AG04449 (cell line): ENCODE results near the gene TMEM8B.
A peak's percentile ranks its signal among the peaks of the same experiment; 100 is the strongest.

Experiments used
- CTCF ChIA-PET: fragments of 350-600 bp; formaldehyde crosslinking; extraction: SDS; loops from one replicate; lab custom pipeline; 2021; ENCODE audit warnings: antibody characterized with exemption; lab: Yijun Ruan, JAX
- POLR2A ChIA-PET: fragments of 400-600, 350-600 bp; formaldehyde crosslinking; extraction: SDS; loops from one replicate; lab custom pipeline; 2020; ENCODE audit warnings: antibody characterized with exemption, inconsistent platforms; lab: Yijun Ruan, JAX
- DNase-seq: peaks from one replicate; pipeline ENCODE4 v3.0.0-alpha.2; 2010; ENCODE audit warnings: low read depth, low spot score
- H3K4me3 ChIP-seq: 2 replicates; pipeline ENCODE4 v1.5.1; 2011; ENCODE audit warnings: low read depth, mild to moderate bottlenecking, control low read depth, low read length
- TF ChIP-seq, protein P1 (sequence below): IDR thresholded peaks from one replicate; pipeline ENCODE4 v1.5.1; 2011; ENCODE audit warnings: mild to moderate bottlenecking, moderate library complexity, low read length, control low read depth, inconsistent platforms; ENCODE audit not compliant: insufficient read depth; ENCODE audit errors: missing control alignments

Gene TMEM8B, protein sequence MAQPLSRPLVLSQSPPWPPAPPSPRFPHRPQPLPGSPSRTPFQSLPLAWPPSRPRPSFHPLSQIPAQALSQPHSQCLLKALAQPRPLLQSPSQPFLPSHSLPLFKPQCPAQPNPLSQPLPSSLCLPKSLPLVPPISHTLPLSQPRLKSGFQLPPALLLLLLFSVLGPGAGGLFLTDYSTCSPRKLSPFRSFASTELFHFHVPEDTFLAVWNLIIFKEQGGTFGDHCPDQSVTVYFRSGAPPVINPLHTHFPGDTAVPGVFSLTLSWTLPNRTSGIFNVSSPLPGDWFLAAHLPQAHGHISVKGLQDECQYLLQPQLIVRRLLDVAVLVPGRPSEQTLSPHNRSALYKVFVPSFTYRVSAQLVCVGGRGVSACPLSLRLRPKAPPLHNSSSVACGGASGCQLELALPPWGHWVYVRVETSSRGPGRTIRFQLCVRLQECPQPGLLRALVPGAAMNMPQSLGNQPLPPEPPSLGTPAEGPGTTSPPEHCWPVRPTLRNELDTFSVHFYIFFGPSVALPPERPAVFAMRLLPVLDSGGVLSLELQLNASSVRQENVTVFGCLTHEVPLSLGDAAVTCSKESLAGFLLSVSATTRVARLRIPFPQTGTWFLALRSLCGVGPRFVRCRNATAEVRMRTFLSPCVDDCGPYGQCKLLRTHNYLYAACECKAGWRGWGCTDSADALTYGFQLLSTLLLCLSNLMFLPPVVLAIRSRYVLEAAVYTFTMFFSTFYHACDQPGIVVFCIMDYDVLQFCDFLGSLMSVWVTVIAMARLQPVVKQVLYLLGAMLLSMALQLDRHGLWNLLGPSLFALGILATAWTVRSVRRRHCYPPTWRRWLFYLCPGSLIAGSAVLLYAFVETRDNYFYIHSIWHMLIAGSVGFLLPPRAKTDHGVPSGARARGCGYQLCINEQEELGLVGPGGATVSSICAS

DNA sequence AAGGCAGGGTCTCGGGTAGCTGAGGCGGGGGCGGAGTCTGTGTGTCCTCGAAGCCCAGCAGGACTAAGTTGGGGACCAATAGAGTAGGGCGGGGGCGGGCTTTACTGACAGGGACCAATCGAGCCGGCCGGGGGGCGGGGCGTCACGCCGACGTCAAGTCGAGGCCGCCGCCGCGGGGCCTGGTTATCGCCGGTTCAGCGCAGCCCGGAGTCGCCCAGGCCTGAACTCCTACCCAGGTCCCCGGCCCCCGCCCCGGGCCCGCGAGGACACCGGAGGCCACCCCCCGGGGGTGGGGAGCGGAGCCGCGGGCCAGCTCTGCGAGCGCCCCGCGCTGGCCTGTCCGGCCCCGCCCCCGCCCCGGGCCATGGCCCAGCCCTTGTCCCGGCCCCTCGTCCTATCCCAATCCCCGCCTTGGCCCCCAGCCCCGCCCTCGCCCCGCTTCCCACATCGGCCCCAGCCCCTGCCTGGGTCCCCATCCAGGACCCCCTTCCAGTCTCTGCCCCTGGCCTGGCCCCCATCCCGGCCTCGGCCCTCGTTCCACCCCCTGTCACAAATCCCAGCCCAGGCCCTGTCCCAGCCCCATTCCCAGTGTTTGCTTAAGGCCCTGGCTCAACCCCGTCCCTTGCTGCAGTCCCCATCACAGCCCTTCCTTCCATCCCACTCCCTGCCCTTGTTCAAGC, at the start of gene TMEM8B:
TSS of gene TMEM8B (plus strand) at position 145 of the 680 bp plus-strand sequence. CDS start at position 365, 220 bp downstream.
- ChIA-PET POLR2A (no interaction called here), CTCF (interaction anchor here (1.1 to 8.0 kb wide), 5 partner anchors 9 to 53 kb away, joined by 6 to 163 read pairs (median 90); partner anchors contain the start of genes NPR2 and SPAG8)
- H3K4me3 ChIP-seq: peak within 1 kb of the TSS; percentile 69
- DNase-seq: no peak
- TF ChIP-seq, protein P1, sequence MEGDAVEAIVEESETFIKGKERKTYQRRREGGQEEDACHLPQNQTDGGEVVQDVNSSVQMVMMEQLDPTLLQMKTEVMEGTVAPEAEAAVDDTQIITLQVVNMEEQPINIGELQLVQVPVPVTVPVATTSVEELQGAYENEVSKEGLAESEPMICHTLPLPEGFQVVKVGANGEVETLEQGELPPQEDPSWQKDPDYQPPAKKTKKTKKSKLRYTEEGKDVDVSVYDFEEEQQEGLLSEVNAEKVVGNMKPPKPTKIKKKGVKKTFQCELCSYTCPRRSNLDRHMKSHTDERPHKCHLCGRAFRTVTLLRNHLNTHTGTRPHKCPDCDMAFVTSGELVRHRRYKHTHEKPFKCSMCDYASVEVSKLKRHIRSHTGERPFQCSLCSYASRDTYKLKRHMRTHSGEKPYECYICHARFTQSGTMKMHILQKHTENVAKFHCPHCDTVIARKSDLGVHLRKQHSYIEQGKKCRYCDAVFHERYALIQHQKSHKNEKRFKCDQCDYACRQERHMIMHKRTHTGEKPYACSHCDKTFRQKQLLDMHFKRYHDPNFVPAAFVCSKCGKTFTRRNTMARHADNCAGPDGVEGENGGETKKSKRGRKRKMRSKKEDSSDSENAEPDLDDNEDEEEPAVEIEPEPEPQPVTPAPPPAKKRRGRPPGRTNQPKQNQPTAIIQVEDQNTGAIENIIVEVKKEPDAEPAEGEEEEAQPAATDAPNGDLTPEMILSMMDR: no peak

DNA sequence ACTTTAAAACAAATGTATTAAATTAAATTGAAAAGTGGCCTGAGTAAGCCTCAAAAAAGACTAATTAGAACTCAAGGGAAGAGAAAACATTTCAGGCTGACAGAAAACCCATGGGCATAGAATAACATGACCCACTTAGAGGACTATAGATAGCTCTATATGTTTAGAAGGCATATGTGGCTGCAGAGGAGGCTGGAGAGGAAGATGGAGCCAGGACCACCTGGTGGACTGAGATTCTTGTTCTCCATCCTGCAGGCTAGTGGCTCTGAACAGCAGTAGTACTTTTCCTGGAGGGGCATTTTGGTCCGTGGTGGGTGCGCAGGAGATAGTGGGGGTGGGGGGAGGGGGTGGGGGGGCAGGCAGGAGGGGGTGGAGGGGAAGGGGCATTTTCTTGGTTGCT, 48.0 kb upstream of the TMEM8B start:
- DNase-seq: no peak
- ChIA-PET CTCF (interaction anchor here (1.0 to 3.2 kb wide), 3 partner anchors 9 to 164 kb away, joined by 3 to 17 read pairs (median 3); no protein-coding TSS in a partner anchor), POLR2A (no interaction called here)
- no peak overlapping the region for H3K4me3 ChIP-seq
- TF ChIP-seq, protein P1: no peak

DNA sequence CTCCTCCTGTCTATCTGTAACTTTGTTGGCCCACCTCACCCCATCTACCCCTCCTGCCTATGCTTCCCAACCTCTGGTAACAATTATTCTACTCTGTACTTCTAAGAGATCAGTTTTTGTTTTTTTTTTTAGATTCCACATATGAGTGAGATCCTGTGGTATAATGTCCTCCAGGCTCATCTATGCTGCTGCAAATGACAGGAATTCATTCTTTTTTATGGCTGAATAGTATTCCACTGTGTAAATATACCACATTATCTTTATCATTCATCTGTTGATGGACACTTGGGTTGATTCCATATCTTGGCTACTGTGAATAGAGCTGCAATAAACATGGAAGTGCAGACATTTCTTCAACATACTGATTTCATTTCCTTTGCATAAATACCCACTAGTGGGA, 45.6 kb upstream of the TMEM8B start:
- ChIA-PET POLR2A (no interaction called here), CTCF (interaction anchor here (1.4 kb wide), 1 partner anchor 43 kb away, joined by 5 read pairs; no protein-coding TSS in a partner anchor)
- no peak for DNase-seq
- TF ChIP-seq, protein P1: no peak
- no peak overlapping the region for H3K4me3 ChIP-seq

DNA sequence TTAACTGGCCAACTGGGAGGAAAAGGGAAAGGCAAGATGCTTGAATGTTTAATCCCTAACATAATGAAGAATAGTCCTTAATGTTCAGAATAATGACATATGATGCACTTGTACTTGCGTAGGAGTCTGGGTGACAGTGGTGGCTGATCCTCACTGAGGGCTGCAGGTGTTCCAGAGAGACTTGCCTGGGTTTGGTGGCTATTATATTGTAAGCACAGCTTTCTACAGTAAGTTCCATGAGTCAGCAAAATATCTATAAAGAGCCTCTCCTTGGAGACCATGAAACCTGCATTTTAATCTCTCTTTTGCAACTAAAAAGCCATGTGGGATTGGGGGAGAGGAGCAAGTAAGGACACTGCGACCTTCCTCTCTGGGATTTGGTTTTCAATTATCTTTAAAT, 39.5 kb upstream of the TMEM8B start:
- DNase-seq: no peak
- TF ChIP-seq, protein P1: no peak
- H3K4me3 ChIP-seq: no peak overlapping the region
- ChIA-PET POLR2A (interaction anchor here (1.2 kb wide), 1 partner anchor 93 kb away, joined by 3 read pairs; no protein-coding TSS in a partner anchor), CTCF (interaction anchor here (0.8 to 8.2 kb wide), 40 partner anchors 8 to 539 kb away, joined by 3 to 201 read pairs (median 7); partner anchors contain the start of genes FAM221B, GBA2, HINT2 and HRCT1)

DNA sequence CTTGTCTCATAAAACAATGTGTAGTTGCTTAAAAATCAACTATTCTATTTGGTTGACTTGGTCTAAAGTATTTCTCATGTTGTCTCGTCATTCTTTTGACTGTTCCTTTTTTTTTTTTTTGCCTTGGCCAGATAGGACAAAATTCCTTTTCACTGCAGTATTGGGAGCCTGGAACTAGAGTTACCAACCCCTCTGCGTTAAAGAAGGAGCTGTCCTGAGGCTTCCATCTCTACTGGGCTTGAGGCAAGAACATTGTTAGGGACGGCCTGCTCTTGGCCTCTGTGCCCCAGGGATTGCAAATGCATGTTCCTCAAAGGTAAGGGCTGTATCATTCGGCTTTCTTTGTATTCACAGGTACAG, 39.0 kb upstream of the TMEM8B start:
- TF ChIP-seq, protein P1: no peak
- DNase-seq: no peak
- ChIA-PET POLR2A (interaction anchor here (0.9 to 1.2 kb wide), 4 partner anchors 22 to 116 kb away, joined by 3 to 7 read pairs (median 4); partner anchors contain the start of genes HRCT1 and SPAG8), CTCF (interaction anchor here (0.7 to 8.2 kb wide), 53 partner anchors 9 to 766 kb away, joined by 3 to 201 read pairs (median 5); partner anchors contain the start of genes FAM221B, GBA2, HINT2 and HRCT1)
- no peak overlapping the region for H3K4me3 ChIP-seq
